ENCODE data around the gene FMN1.

The FMN1 gene

GRCh38 chr15:32822739-32823138 lies 371.8 kb downstream of the FMN1 start:
- TF ChIP-seq ZFX (IDR thresholded peaks at IDR 0.05) = no peak
- no peak for TF ChIP-seq CTCF (conservative IDR thresholded peaks at IDR 0.05)
- H3K27ac ChIP-seq = peak overlapping the region; percentile 70

GRCh38 chr15:32819448-32819847 lies 375.1 kb downstream of the FMN1 start:
- no peak overlapping the region for H3K27ac ChIP-seq
- TF ChIP-seq ZFX (IDR thresholded peaks at IDR 0.05) (no peak), CTCF (conservative IDR thresholded peaks at IDR 0.05) (no peak)

- H3K27ac ChIP-seq = no peak overlapping the region
- TF ChIP-seq ZFX (IDR thresholded peaks at IDR 0.05) = no peak
- no peak for TF ChIP-seq CTCF (conservative IDR thresholded peaks at IDR 0.05)
These were observed 375.6 kb downstream of the FMN1 start for GRCh38 chr15:32818758-32819447.

- H3K27ac ChIP-seq = no peak overlapping the region
- no peak for TF ChIP-seq CTCF (conservative IDR thresholded peaks at IDR 0.05)
- TF ChIP-seq ZFX (IDR thresholded peaks at IDR 0.05) = no peak
These were observed 376.9 kb downstream of the FMN1 start for GRCh38 chr15:32817577-32817976.

- TF ChIP-seq CTCF (conservative IDR thresholded peaks at IDR 0.05) = no peak
- no peak for TF ChIP-seq ZFX (IDR thresholded peaks at IDR 0.05)
These were observed 387.2 kb downstream of the FMN1 start for GRCh38 chr15:32807331-32807730.

GRCh38 chr15:32803631-32804030 lies 390.9 kb downstream of the FMN1 start:
- H3K27ac ChIP-seq = no peak overlapping the region
- TF ChIP-seq ZFX (IDR thresholded peaks at IDR 0.05) (no peak), CTCF (conservative IDR thresholded peaks at IDR 0.05) (no peak)

More at GRCh38 chr15:32807331-32807730, 387.2 kb downstream of the FMN1 start:
- no peak overlapping the region for H3K27ac ChIP-seq

GRCh38 chr15:32802286-32802936 lies 392.1 kb downstream of the FMN1 start:
- no peak overlapping the region for H3K27ac ChIP-seq
- no peak for TF ChIP-seq ZFX (IDR thresholded peaks at IDR 0.05)
- no peak for TF ChIP-seq CTCF (conservative IDR thresholded peaks at IDR 0.05)

Measured in C4-2B (cell line).